Panc1 (cell line): ENCODE results near the gene PEX13. TPM values are rescaled to one million over a fixed set of nuclear protein-coding genes. Genes with fewer than 3 reads are reported as not detected.

Experiments
- ATAC-seq: fragments of 200-7000 bp; cut with Tn5 transposase; 2 replicates; pipeline ENCODE4 v1.9.1; 2020; ENCODE audit warnings: mild to moderate bottlenecking, moderate library complexity
- BruUV-seq: library from RNA; stranded (reverse); fragments of 400-500 nt; replicated peaks from 2 replicates; lab custom pipeline; 2021; lab: Mats Ljungman, UMichigan
- CTCF ChIA-PET: fragments of 300-600 bp; sonication (Branson Sonifier 250); formaldehyde crosslinking; loops from one replicate; lab custom pipeline; 2022; ENCODE audit warnings: antibody characterized with exemption; lab: Charles Lee
- POLR2A ChIA-PET: fragments of 300-600 bp; sonication (Branson Sonifier 250); formaldehyde crosslinking; loops from one replicate; lab custom pipeline; 2022; ENCODE audit warnings: antibody characterized with exemption; lab: Charles Lee
- DNase-seq: peaks from one replicate; pipeline ENCODE4 v3.0.0-alpha.2; 2010; ENCODE audit warnings: low read depth, low spot score
- H3K27ac ChIP-seq: 2 replicates; pipeline ENCODE4 v1.5.1; 2011; ENCODE audit warnings: mild to moderate bottlenecking, low read length, inconsistent platforms
- H3K27me3 ChIP-seq: fragments of 200-500 bp; sonication (Bioruptor generic); 2 replicates; pipeline ENCODE4 v1.6.0; 2014; ENCODE audit warnings: low read length, inconsistent platforms; ENCODE audit not compliant: control insufficient read depth, insufficient read depth
- H3K36me3 ChIP-seq: fragments of 200-500 bp; sonication (Bioruptor generic); 2 replicates; pipeline ENCODE4 v1.5.1; 2014; ENCODE audit warnings: inconsistent platforms, mild to moderate bottlenecking, low read length, moderate library complexity; ENCODE audit not compliant: control insufficient read depth, insufficient read depth
- H3K4me1 ChIP-seq: 2 replicates; pipeline ENCODE4 v1.5.1; 2011; ENCODE audit warnings: inconsistent platforms, mild to moderate bottlenecking, low read length, moderate library complexity; ENCODE audit not compliant: control insufficient read depth, insufficient read depth
- H3K4me3 ChIP-seq, 2 experiments: 2 replicates each; pipeline ENCODE4 v1.5.1; 2011 to 2012; ENCODE audit warnings: low read depth in 2 of 2, low read length in 2 of 2, mild to moderate bottlenecking in 2 of 2, inconsistent platforms in 1 of 2, moderate library complexity in 1 of 2
- H3K9me3 ChIP-seq: fragments of 200-500 bp; sonication (Bioruptor generic); 2 replicates; pipeline ENCODE4 v1.5.1; 2014; ENCODE audit warnings: low read depth, mild to moderate bottlenecking, inconsistent platforms, low read length, moderate library complexity; ENCODE audit not compliant: control insufficient read depth, insufficient read depth
- POLR2AphosphoS5 ChIP-seq: IDR thresholded peaks from 2 replicates; pipeline ENCODE4 v1.6.1; 2012; ENCODE audit warnings: mild to moderate bottlenecking, low read depth, low read length, moderate library complexity
- SIN3A ChIP-seq: IDR thresholded peaks from 2 replicates; pipeline ENCODE4 v1.6.1; 2012; ENCODE audit warnings: low read depth, mild to moderate bottlenecking, low read length, moderate library complexity, borderline replicate concordance; ENCODE audit not compliant: insufficient read depth
- TCF7L2 ChIP-seq: IDR thresholded peaks from 2 replicates; pipeline ENCODE4 v1.6.1; 2011; ENCODE audit warnings: mild to moderate bottlenecking, low read depth, low read length, inconsistent platforms
- in situ Hi-C: cut with HindIII; loops from 2 replicates; pipeline ENCODE4 v1.10.0; 2016; ENCODE audit warnings: low sequenced_read_pairs, low pct_unique_long_range_greater_than_20kb
- intact Hi-C: fragments of 100-400 bp; cut with micrococcal nuclease; formaldehyde crosslinking; loops from one replicate; pipeline ENCODE4 v1.10.0; 2022; ENCODE audit not compliant: unreplicated experiment
- total RNA-seq: library from RNA; stranded (reverse); gene quantifications from one replicate; pipeline ENCODE4 v1.2.1, GENCODE V29; 2021; ENCODE audit not compliant: unreplicated experiment
- TF ChIP-seq, protein P1 (sequence below): fragments of 450-650 bp; IDR thresholded peaks from 2 replicates; pipeline ENCODE4 v1.5.1; 2017; ENCODE audit warnings: mild to moderate bottlenecking
- TF ChIP-seq, protein P2 (sequence below), 2 experiments: IDR thresholded peaks; 2 replicates each; pipeline ENCODE4 v1.6.1; 2011 to 2012; ENCODE audit warnings: low read depth in 2 of 2, control low read depth in 1 of 2, low read length in 1 of 2, mild to moderate bottlenecking in 1 of 2, moderate library complexity in 1 of 2; ENCODE audit not compliant: insufficient read depth in 1 of 2

PEX13 gene
- total RNA-seq, 1 experiment from 2014 or later = 24.7 TPM

GRCh38 chr2:61006486-61007105 lies 10.9 kb upstream of the PEX13 start:
- TF ChIP-seq TCF7L2 (no peak), POLR2AphosphoS5 (no peak), SIN3A (no peak)
- TF ChIP-seq, protein P1, sequence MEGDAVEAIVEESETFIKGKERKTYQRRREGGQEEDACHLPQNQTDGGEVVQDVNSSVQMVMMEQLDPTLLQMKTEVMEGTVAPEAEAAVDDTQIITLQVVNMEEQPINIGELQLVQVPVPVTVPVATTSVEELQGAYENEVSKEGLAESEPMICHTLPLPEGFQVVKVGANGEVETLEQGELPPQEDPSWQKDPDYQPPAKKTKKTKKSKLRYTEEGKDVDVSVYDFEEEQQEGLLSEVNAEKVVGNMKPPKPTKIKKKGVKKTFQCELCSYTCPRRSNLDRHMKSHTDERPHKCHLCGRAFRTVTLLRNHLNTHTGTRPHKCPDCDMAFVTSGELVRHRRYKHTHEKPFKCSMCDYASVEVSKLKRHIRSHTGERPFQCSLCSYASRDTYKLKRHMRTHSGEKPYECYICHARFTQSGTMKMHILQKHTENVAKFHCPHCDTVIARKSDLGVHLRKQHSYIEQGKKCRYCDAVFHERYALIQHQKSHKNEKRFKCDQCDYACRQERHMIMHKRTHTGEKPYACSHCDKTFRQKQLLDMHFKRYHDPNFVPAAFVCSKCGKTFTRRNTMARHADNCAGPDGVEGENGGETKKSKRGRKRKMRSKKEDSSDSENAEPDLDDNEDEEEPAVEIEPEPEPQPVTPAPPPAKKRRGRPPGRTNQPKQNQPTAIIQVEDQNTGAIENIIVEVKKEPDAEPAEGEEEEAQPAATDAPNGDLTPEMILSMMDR = no peak
- TF ChIP-seq, protein P2, sequence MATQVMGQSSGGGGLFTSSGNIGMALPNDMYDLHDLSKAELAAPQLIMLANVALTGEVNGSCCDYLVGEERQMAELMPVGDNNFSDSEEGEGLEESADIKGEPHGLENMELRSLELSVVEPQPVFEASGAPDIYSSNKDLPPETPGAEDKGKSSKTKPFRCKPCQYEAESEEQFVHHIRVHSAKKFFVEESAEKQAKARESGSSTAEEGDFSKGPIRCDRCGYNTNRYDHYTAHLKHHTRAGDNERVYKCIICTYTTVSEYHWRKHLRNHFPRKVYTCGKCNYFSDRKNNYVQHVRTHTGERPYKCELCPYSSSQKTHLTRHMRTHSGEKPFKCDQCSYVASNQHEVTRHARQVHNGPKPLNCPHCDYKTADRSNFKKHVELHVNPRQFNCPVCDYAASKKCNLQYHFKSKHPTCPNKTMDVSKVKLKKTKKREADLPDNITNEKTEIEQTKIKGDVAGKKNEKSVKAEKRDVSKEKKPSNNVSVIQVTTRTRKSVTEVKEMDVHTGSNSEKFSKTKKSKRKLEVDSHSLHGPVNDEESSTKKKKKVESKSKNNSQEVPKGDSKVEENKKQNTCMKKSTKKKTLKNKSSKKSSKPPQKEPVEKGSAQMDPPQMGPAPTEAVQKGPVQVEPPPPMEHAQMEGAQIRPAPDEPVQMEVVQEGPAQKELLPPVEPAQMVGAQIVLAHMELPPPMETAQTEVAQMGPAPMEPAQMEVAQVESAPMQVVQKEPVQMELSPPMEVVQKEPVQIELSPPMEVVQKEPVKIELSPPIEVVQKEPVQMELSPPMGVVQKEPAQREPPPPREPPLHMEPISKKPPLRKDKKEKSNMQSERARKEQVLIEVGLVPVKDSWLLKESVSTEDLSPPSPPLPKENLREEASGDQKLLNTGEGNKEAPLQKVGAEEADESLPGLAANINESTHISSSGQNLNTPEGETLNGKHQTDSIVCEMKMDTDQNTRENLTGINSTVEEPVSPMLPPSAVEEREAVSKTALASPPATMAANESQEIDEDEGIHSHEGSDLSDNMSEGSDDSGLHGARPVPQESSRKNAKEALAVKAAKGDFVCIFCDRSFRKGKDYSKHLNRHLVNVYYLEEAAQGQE (IDR thresholded peaks at IDR 0.05; ENCODE audit: insufficient read depth in 1 of 2, low read depth in 2 of 2, low read length in 1 of 2) = no peak
- ChIA-PET CTCF (interaction anchor here (0.7 kb wide), 1 partner anchor 301 kb away, joined by 6 read pairs; no protein-coding TSS in a partner anchor), POLR2A (interaction anchor here (0.7 kb wide), 1 partner anchor 176 kb away, joined by 4 read pairs; no protein-coding TSS in a partner anchor)
- Histone ChIP-seq H3K27me3 (no peaks in the 10 kb centered on the region), H3K9me3 (no peaks in the 10 kb centered on the region), H3K27ac (no peak overlapping the region), H3K4me1 (no peaks in the 10 kb centered on the region), H3K4me3 (no peak overlapping the region), H3K36me3 (peaks cover 2% of the 10 kb centered on the region; the same call in 1 of the 2 replicates)
- intact Hi-C loops (no loop called here), in situ Hi-C loops (no loop called here)
- no peak for ATAC-seq
- BruUV-seq = no TSS peak
- no peak for DNase-seq

- no TSS peak for BruUV-seq
- DNase-seq = no peak
- in situ Hi-C loops (no loop called here), intact Hi-C loops (no loop called here)
- no peaks in the 10 kb centered on the region for H3K9me3 ChIP-seq
- ChIA-PET POLR2A (no interaction called here), CTCF (no interaction called here)
- H3K4me3 ChIP-seq = no peak overlapping the region
- H3K27me3 ChIP-seq = no peaks in the 10 kb centered on the region
- no peak for TF ChIP-seq POLR2AphosphoS5
- TF ChIP-seq SIN3A = no peak
- TF ChIP-seq, protein P2 (IDR thresholded peaks at IDR 0.05; ENCODE audit: insufficient read depth in 1 of 2, low read depth in 2 of 2, low read length in 1 of 2) = no peak
- TF ChIP-seq TCF7L2 = no peak
- TF ChIP-seq, protein P1 = no peak
- no peaks in the 10 kb centered on the region for H3K4me1 ChIP-seq
- no peak for ATAC-seq
- H3K36me3 ChIP-seq = peaks cover 2% of the 10 kb centered on the region; the same call in 1 of the 2 replicates
- H3K27ac ChIP-seq = no peak overlapping the region
Measured at GRCh38 chr2:61009355-61009754, 8.2 kb upstream of the PEX13 start.
